ENCODE results near the gene SIRPB1.

Gene SIRPB1

GRCh38 chr20:1637226-1637625 lies 17.4 kb upstream of the SIRPB1 start:
- no peak for TF ChIP-seq CTCF (IDR thresholded peaks at IDR 0.05)
- H3K4me3 ChIP-seq, result no peak overlapping the region
- H3K27ac ChIP-seq, result no peak overlapping the region
- no peak for DNase-seq (ENCODE audit: low spot score)

GRCh38 chr20:1636621-1637020 lies 16.8 kb upstream of the SIRPB1 start:
- TF ChIP-seq CTCF (IDR thresholded peaks at IDR 0.05), result no peak
- no peak for DNase-seq (ENCODE audit: low spot score)
- Histone ChIP-seq H3K4me3 (no peak overlapping the region), H3K27ac (no peak overlapping the region)

- no peak for TF ChIP-seq CTCF (IDR thresholded peaks at IDR 0.05)
- DNase-seq (ENCODE audit: low spot score), result no peak
- no peak overlapping the region for H3K27ac ChIP-seq
- H3K4me3 ChIP-seq, result no peak overlapping the region
Observed at GRCh38 chr20:1635291-1635979, 15.6 kb upstream of the SIRPB1 start.

GRCh38 chr20:1633535-1633934 lies 13.7 kb upstream of the SIRPB1 start:
- Histone ChIP-seq H3K4me3 (no peak overlapping the region), H3K27ac (no peak overlapping the region)
- no peak for DNase-seq (ENCODE audit: low spot score)
- no peak for TF ChIP-seq CTCF (IDR thresholded peaks at IDR 0.05)

GRCh38 chr20:1632178-1632577 lies 12.4 kb upstream of the SIRPB1 start:
- TF ChIP-seq CTCF (IDR thresholded peaks at IDR 0.05), result no peak
- no peak overlapping the region for H3K27ac ChIP-seq
- DNase-seq (ENCODE audit: low spot score), result no peak
- no peak overlapping the region for H3K4me3 ChIP-seq

GRCh38 chr20:1631309-1632151 lies 11.7 kb upstream of the SIRPB1 start:
- H3K27ac ChIP-seq, result no peak overlapping the region
- DNase-seq (ENCODE audit: low spot score), result no peak
- H3K4me3 ChIP-seq, result no peak overlapping the region
- TF ChIP-seq CTCF (IDR thresholded peaks at IDR 0.05), result no peak

GRCh38 chr20:1630186-1630585 lies 10.4 kb upstream of the SIRPB1 start:
- TF ChIP-seq CTCF (IDR thresholded peaks at IDR 0.05), result no peak

More at GRCh38 chr20:1630186-1630585, 10.4 kb upstream of the SIRPB1 start:
- Histone ChIP-seq H3K4me3 (no peak overlapping the region), H3K27ac (no peak overlapping the region)
- no peak for DNase-seq (ENCODE audit: low spot score)

Data from coronary artery (tissue), 2 donors.